IMR-90 (cell line): Measurements from ENCODE around the gene EXOG. TPM values are rescaled to one million over a fixed set of nuclear protein-coding genes. Genes with fewer than 3 reads are reported as not detected.

Experiments used
- ATAC-seq: fragments of 200-7000 bp; cut with Tn5 transposase; 2 replicates; pipeline ENCODE4 v1.9.1; 2020; ENCODE audit warnings: low read depth, mild to moderate bottlenecking, moderate library complexity
- BruUV-seq: library from RNA; stranded (reverse); fragments of 400-500 nt; replicated peaks from 2 replicates; lab custom pipeline; 2021; lab: Mats Ljungman, UMichigan
- CTCF ChIA-PET: fragments of 300-600 bp; formaldehyde crosslinking; extraction: SDS; loops from one replicate; lab custom pipeline; 2021; ENCODE audit warnings: antibody characterized with exemption; lab: Yijun Ruan, JAX
- POLR2A ChIA-PET: fragments of 300-600 bp; sonication (Branson Sonifier 250); formaldehyde crosslinking; loops from one replicate; lab custom pipeline; 2022; ENCODE audit warnings: antibody characterized with exemption; ENCODE audit not compliant: unreplicated experiment; lab: Charles Lee
- DNase-seq: peaks from one replicate; pipeline ENCODE4 v3.0.0; 2013
- H2AFZ ChIP-seq: replicated peaks from 2 replicates; pipeline ENCODE3; 2013; ENCODE audit warnings: low read length, mild to moderate bottlenecking; ENCODE audit not compliant: poor library complexity
- H2AK5ac ChIP-seq: 2 replicates; pipeline ENCODE4 v1.6.1; 2013; ENCODE audit warnings: low read depth, low read length, inconsistent platforms
- H2AK9ac ChIP-seq: replicated peaks from 2 replicates; pipeline ENCODE3; 2013; ENCODE audit warnings: mild to moderate bottlenecking, low read depth, low read length, moderate library complexity; ENCODE audit not compliant: poor library complexity
- H2BK120ac ChIP-seq: 2 replicates; pipeline ENCODE4 v1.6.1; 2013; ENCODE audit warnings: low read depth, low read length, inconsistent platforms
- H2BK15ac ChIP-seq: 3 replicates; pipeline ENCODE4 v1.6.1; 2013; ENCODE audit warnings: low read depth, low read length, inconsistent platforms
- H2BK20ac ChIP-seq: 2 replicates; pipeline ENCODE4 v1.6.1; 2013; ENCODE audit warnings: low read depth, mild to moderate bottlenecking, inconsistent platforms, low read length, moderate library complexity
- H2BK5ac ChIP-seq: 2 replicates; pipeline ENCODE4 v1.6.1; 2013; ENCODE audit warnings: mild to moderate bottlenecking, low read depth, low read length, inconsistent platforms; ENCODE audit not compliant: poor library complexity, severe bottlenecking
- H3K14ac ChIP-seq: replicated peaks from 2 replicates; pipeline ENCODE4 v1.6.1; 2013; ENCODE audit warnings: low read depth, low read length, inconsistent platforms
- H3K18ac ChIP-seq: 2 replicates; pipeline ENCODE4 v1.6.1; 2013; ENCODE audit warnings: low read depth, low read length, control low read depth
- H3K23ac ChIP-seq: 2 replicates; pipeline ENCODE4 v1.6.1; 2013; ENCODE audit warnings: low read depth, low read length, inconsistent platforms
- H3K27ac ChIP-seq: 2 replicates; pipeline ENCODE4 v1.5.1; 2013; ENCODE audit warnings: mild to moderate bottlenecking, control low read depth, low read length; ENCODE audit not compliant: insufficient read depth
- H3K27me3 ChIP-seq: 2 replicates; pipeline ENCODE4 v1.6.1; 2013; ENCODE audit warnings: low read length; ENCODE audit not compliant: control insufficient read depth, insufficient read depth
- H3K36me3 ChIP-seq: 2 replicates; pipeline ENCODE4 v1.6.1; 2013; ENCODE audit warnings: low read length, mixed read lengths; ENCODE audit not compliant: control insufficient read depth, insufficient read depth
- H3K4ac ChIP-seq: 2 replicates; pipeline ENCODE4 v1.6.1; 2013; ENCODE audit warnings: low read depth, low read length, inconsistent platforms
- H3K4me1 ChIP-seq: 2 replicates; pipeline ENCODE4 v1.6.1; 2013; ENCODE audit warnings: low read length, mixed read lengths; ENCODE audit not compliant: control insufficient read depth, insufficient read depth
- H3K4me2 ChIP-seq: 2 replicates; pipeline ENCODE4 v1.6.1; 2013; ENCODE audit warnings: low read depth, mild to moderate bottlenecking, control low read depth, low read length, moderate library complexity
- H3K4me3 ChIP-seq: 2 replicates; pipeline ENCODE4 v1.5.1; 2013; ENCODE audit warnings: low read depth, mild to moderate bottlenecking, control low read depth, low read length, moderate library complexity; ENCODE audit not compliant: insufficient read depth
- H3K56ac ChIP-seq: 2 replicates; pipeline ENCODE4 v1.6.1; 2013; ENCODE audit warnings: low read length, inconsistent platforms; ENCODE audit not compliant: insufficient read depth; ENCODE audit errors: extremely low read depth
- H3K79me1 ChIP-seq, 2 experiments: 2 replicates each; pipeline ENCODE4 v1.6.1; 2013; ENCODE audit warnings: low read length in 2 of 2, inconsistent platforms in 1 of 2, low read depth in 1 of 2
- H3K9ac ChIP-seq: 2 replicates; pipeline ENCODE4 v1.6.1; 2013; ENCODE audit warnings: low read depth, low read length, control low read depth
- H3K9me1 ChIP-seq: 2 replicates; pipeline ENCODE4 v1.6.1; 2013; ENCODE audit warnings: low read length, inconsistent platforms; ENCODE audit not compliant: insufficient read depth
- H3K9me3 ChIP-seq: 2 replicates; pipeline ENCODE4 v1.6.1; 2013; ENCODE audit warnings: low read length; ENCODE audit not compliant: control insufficient read depth, insufficient read depth
- H4K20me1 ChIP-seq: 2 replicates; pipeline ENCODE4 v1.6.1; 2013; ENCODE audit warnings: low read length, inconsistent platforms; ENCODE audit not compliant: insufficient read depth
- H4K5ac ChIP-seq: 2 replicates; pipeline ENCODE4 v1.6.1; 2013; ENCODE audit warnings: mild to moderate bottlenecking, low read depth, low read length, control low read depth
- H4K8ac ChIP-seq, 2 experiments: 2 replicates each; pipeline ENCODE4 v1.6.1; 2013; ENCODE audit warnings: low read depth in 2 of 2, low read length in 2 of 2, control low read depth in 1 of 2, inconsistent platforms in 1 of 2
- H4K91ac ChIP-seq: 2 replicates; pipeline ENCODE4 v1.6.1; 2013; ENCODE audit warnings: low read depth, low read length, inconsistent platforms; ENCODE audit not compliant: insufficient read depth
- CEBPB ChIP-seq: IDR thresholded peaks from 2 replicates; pipeline ENCODE4 v1.6.1; 2012; ENCODE audit warnings: low read depth, low read length, improper control_type of control experiment
- CHD1 ChIP-seq: IDR thresholded peaks from 2 replicates; pipeline ENCODE4 v1.6.1; 2012; ENCODE audit warnings: low read depth, low read length, improper control_type of control experiment
- ELK1 ChIP-seq: fragments of 150-350 bp; IDR thresholded peaks from 2 replicates; pipeline ENCODE4 v1.6.1; 2016; ENCODE audit warnings: low read depth, mild to moderate bottlenecking, low read length, moderate library complexity, borderline replicate concordance
- FOS ChIP-seq: fragments of 150-350 bp; IDR thresholded peaks from 2 replicates; pipeline ENCODE4 v1.6.1; 2016; ENCODE audit warnings: low read depth, low read length
- MAFK ChIP-seq: IDR thresholded peaks from 2 replicates; pipeline ENCODE4 v1.6.1; 2012; ENCODE audit warnings: low read depth, low read length, improper control_type of control experiment
- MAZ ChIP-seq: IDR thresholded peaks from 2 replicates; pipeline ENCODE4 v1.6.1; 2012; ENCODE audit warnings: low read depth, mild to moderate bottlenecking, low read length, improper control_type of control experiment, moderate library complexity, borderline replicate concordance
- MXI1 ChIP-seq: IDR thresholded peaks from 2 replicates; pipeline ENCODE4 v1.6.1; 2012; ENCODE audit warnings: low read depth, mild to moderate bottlenecking, low read length, moderate library complexity, borderline replicate concordance
- NFE2L2 ChIP-seq: fragments of 150-350 bp; IDR thresholded peaks from 2 replicates; pipeline ENCODE4 v1.6.1; 2016; ENCODE audit warnings: low read depth, mild to moderate bottlenecking, low read length
- POLR2A ChIP-seq: IDR thresholded peaks from 2 replicates; pipeline ENCODE4 v1.6.1; 2012; ENCODE audit warnings: mild to moderate bottlenecking, low read depth, low read length
- RCOR1 ChIP-seq: IDR thresholded peaks from 2 replicates; pipeline ENCODE4 v1.6.1; 2012; ENCODE audit warnings: mild to moderate bottlenecking, low read length, improper control_type of control experiment; ENCODE audit not compliant: insufficient replicate concordance
- RFX5 ChIP-seq: IDR thresholded peaks from 2 replicates; pipeline ENCODE4 v1.8.0; 2012; ENCODE audit warnings: low read depth, mild to moderate bottlenecking, low read length, moderate library complexity
- SMC3 ChIP-seq: fragments of 150-350 bp; IDR thresholded peaks from 2 replicates; pipeline ENCODE4 v1.6.1; 2016; ENCODE audit warnings: low read depth, mild to moderate bottlenecking, antibody characterized with exemption, low read length, moderate library complexity
- USF2 ChIP-seq: fragments of 150-350 bp; IDR thresholded peaks from 2 replicates; pipeline ENCODE4 v1.6.1; 2017; ENCODE audit warnings: mild to moderate bottlenecking, antibody characterized with exemption, low read length, low read depth
- WGBS, 2 experiments: methylation state at CpG; one replicate each; pipeline versions ENCODE4 v1.1.5 to v1.1.7; 2013; ENCODE audit warnings: missing lambda C conversion rate in 2 of 2; ENCODE audit not compliant: insufficient read length in 1 of 2; ENCODE audit errors: extremely low coverage in 2 of 2; 5-methylcytosine and 5-hydroxymethylcytosine counted together
- dilution Hi-C: fragments of 300-500 bp; cut with HindIII; formaldehyde crosslinking; loops from one replicate; pipeline ENCODE4 v1.14.3; 2018; ENCODE audit warnings: low sequenced_read_pairs; ENCODE audit not compliant: unreplicated experiment
- in situ Hi-C: fragments of 300-500 bp; cut with MboI; formaldehyde crosslinking; loops from 3 replicates; pipeline ENCODE4 v1.14.3; 2019; ENCODE audit warnings: low sequenced_read_pairs, inconsistent platforms, mixed read lengths
- intact Hi-C: fragments of 100-400 bp; cut with micrococcal nuclease; formaldehyde crosslinking; loops from 2 replicates; pipeline ENCODE4 v1.10.0; 2022
- polyA plus RNA-seq, 3 experiments: library from polyadenylated mRNA; depleted of rRNA; stranded (reverse); fragments of >200 nt; gene quantifications; 2 replicates each; pipeline ENCODE4 v1.2.3, GENCODE V29; 2012; ENCODE audit warnings: low replicate concordance in 1 of 3
- total RNA-seq: library from RNA; depleted of rRNA; stranded (reverse); fragments of >200 nt; gene quantifications from 2 replicates; pipeline ENCODE4 v1.2.3, GENCODE V29; 2012
- TF ChIP-seq, protein P1 (sequence below): conservative IDR thresholded peaks from 2 replicates; pipeline ENCODE4 v1.5.1; 2012; ENCODE audit warnings: mild to moderate bottlenecking, low read depth, low read length, improper control_type of control experiment

EXOG gene
- total and polyA plus RNA-seq, 2 of the 4 experiments (the other 2 are of a cell fraction): 10.2 to 15.0 TPM

DNA sequence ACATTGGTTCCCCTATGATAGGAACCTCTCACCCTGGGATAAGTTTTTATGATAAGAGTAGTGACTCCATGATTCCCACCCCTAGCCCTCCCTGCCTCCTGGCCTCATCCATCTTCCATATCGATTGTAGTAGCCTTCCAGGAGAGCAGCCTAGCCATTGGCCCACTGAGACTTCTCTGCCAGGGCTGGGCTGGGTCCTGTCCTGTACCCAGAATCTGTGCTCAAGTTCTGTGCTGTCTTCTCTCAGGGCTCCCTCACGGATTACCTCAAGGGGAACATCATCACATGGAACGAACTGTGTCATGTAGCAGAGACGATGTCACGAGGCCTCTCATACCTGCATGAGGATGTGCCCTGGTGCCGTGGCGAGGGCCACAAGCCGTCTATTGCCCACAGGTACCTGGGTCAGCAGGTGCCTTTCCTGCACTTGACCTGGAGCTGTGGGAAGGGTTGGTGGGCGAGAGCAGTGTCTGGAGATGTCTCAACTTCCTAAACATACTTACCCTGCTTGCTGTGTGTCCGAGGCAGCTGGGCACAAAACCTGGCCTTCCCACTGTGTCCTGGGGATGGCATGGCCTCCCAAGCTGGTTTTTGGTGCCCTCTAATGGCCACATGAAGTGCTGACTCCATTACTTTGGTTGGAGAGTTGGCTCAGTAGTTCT lies 16.6 kb upstream of the EXOG start:
- Histone ChIP-seq H3K79me1 (no peaks in the 10 kb centered on the region; a peak in 1 of 4 replicates), H4K20me1 (peaks cover 5% of the 10 kb centered on the region), H3K9me1 (no peaks in the 10 kb centered on the region; the same call in 1 of the 2 replicates), H3K27ac (no peak overlapping the region), H4K91ac (no peak overlapping the region), H3K4me1 (no peaks in the 10 kb centered on the region), H2AK9ac (no peak overlapping the region), H4K8ac (no peak overlapping the region), H2BK20ac (no peak overlapping the region), H2BK15ac (no peak overlapping the region), H3K27me3 (no peaks in the 10 kb centered on the region), H3K4ac (no peak overlapping the region), H3K18ac (no peak overlapping the region), H3K14ac (no peak overlapping the region), H3K23ac (no peak overlapping the region), H2BK120ac (no peak overlapping the region), H2AFZ (peak overlapping the region; percentile 85), H3K56ac (no peak overlapping the region), H3K9me3 (no peaks in the 10 kb centered on the region), H2BK5ac (no peak overlapping the region), H3K36me3 (peaks cover 22% of the 10 kb centered on the region), H3K9ac (no peak overlapping the region), H4K5ac (no peak overlapping the region), H3K4me3 (no peak overlapping the region), H2AK5ac (0 out of 2 replicates have a peak overlapping the region, but pooled peaks have one; percentile 25), H3K4me2 (no peak overlapping the region)
- POLR2A ChIA-PET: no interaction called here
- in situ Hi-C loops (loop anchor here (5.0 to 10.0 kb wide), 2 partner anchors 132 to 345 kb away; partner anchors contain the start of genes ACAA1, MYD88 and XYLB), dilution Hi-C loops (loop anchor here (25.0 kb wide), 1 partner anchor 117 kb away; no protein-coding TSS in a partner anchor), intact Hi-C loops (loop anchor here (1.0 kb wide), 4 partner anchors 133 to 475 kb away; partner anchors contain the start of gene XYLB)
- WGBS, 2 experiments: 77% methylated on average over 4 of the region's 10 CpGs; no CpG with 5 or more reads in 1 of the 2 experiments
- DNase-seq (peak; percentile 62), ATAC-seq (peak; percentile 99)
- BruUV-seq: no TSS peak
- CTCF ChIA-PET: interaction anchor here (0.5 to 2.6 kb wide), 8 partner anchors 11 to 139 kb away, joined by 3 to 20 read pairs (median 4); partner anchors contain the start of genes EXOG and XYLB
- TF ChIP-seq FOS (no peak), NFE2L2 (no peak), MAFK (peak; percentile 63), MAZ (no peak), RFX5 (no peak), CEBPB (no peak), RCOR1 (no peak), ELK1 (no peak), CHD1 (no peak), USF2 (no peak), SMC3 (peak; percentile 79), MXI1 (no peak), POLR2A (peak; percentile 43; the same call in 1 of the 2 replicates)
- TF ChIP-seq, protein P1, sequence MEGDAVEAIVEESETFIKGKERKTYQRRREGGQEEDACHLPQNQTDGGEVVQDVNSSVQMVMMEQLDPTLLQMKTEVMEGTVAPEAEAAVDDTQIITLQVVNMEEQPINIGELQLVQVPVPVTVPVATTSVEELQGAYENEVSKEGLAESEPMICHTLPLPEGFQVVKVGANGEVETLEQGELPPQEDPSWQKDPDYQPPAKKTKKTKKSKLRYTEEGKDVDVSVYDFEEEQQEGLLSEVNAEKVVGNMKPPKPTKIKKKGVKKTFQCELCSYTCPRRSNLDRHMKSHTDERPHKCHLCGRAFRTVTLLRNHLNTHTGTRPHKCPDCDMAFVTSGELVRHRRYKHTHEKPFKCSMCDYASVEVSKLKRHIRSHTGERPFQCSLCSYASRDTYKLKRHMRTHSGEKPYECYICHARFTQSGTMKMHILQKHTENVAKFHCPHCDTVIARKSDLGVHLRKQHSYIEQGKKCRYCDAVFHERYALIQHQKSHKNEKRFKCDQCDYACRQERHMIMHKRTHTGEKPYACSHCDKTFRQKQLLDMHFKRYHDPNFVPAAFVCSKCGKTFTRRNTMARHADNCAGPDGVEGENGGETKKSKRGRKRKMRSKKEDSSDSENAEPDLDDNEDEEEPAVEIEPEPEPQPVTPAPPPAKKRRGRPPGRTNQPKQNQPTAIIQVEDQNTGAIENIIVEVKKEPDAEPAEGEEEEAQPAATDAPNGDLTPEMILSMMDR: peak; percentile 92
